HepG2 (cell line): Measurements from ENCODE around the gene CAMK2G. TPM values are rescaled to one million over a fixed set of nuclear protein-coding genes. Genes with fewer than 3 reads are reported as not detected.

ENCODE experiments used
- CREB3 ChIP-seq: sonication (generic); formaldehyde crosslinking; IDR thresholded peaks from 2 replicates; pipeline ENCODE4 v1.5.0; 2020; ENCODE audit warnings: missing genetic modification reagents
- CTCF ChIP-seq: sonication (generic); formaldehyde crosslinking; IDR thresholded peaks from 2 replicates; pipeline ENCODE4 v1.5.0; 2020; ENCODE audit warnings: mild to moderate bottlenecking, missing genetic modification reagents, moderate library complexity
- FOXK2 ChIP-seq: fragments of 450-650 bp; IDR thresholded peaks from 2 replicates; pipeline ENCODE4 v1.6.1; 2016
- GATA4 ChIP-seq: sonication (generic); IDR thresholded peaks from 2 replicates; pipeline ENCODE4 v1.6.1; 2016; ENCODE audit warnings: antibody characterized with exemption, low read depth, borderline replicate concordance
- HMG20B ChIP-seq: conservative IDR thresholded peaks from 2 replicates; pipeline ENCODE4 v1.6.1; 2016; ENCODE audit warnings: missing genetic modification reagents, missing compliant biosample characterization
- KDM5A ChIP-seq: fragments of 200-600 bp; sonication (generic); IDR thresholded peaks from 2 replicates; pipeline ENCODE4 v1.7.0; 2018; ENCODE audit warnings: antibody characterized with exemption, mild to moderate bottlenecking, low read length, borderline replicate concordance
- NBN ChIP-seq: fragments of 450-650 bp; conservative IDR thresholded peaks from 2 replicates; pipeline ENCODE4 v1.6.1; 2017
- RFXANK ChIP-seq: IDR thresholded peaks from 2 replicates; pipeline ENCODE4 v1.6.1; 2016
- SP2 ChIP-seq: sonication (generic); formaldehyde crosslinking; IDR thresholded peaks from 2 replicates; pipeline ENCODE4 v1.5.1; 2020; ENCODE audit warnings: mild to moderate bottlenecking, missing genetic modification reagents
- U2AF1 ChIP-seq: fragments of 200-400 bp; formaldehyde crosslinking; optimal IDR thresholded peaks from 2 replicates; pipeline ENCODE3; 2017; ENCODE audit warnings: mild to moderate bottlenecking, low read depth, low read length
- ZNF138 ChIP-seq: sonication (generic); formaldehyde crosslinking; IDR thresholded peaks from 2 replicates; pipeline ENCODE4 v1.5.0; 2020; ENCODE audit warnings: mild to moderate bottlenecking, low read depth, missing genetic modification reagents
- polyA plus RNA-seq, 8 experiments: library from polyadenylated mRNA; depleted of rRNA in 3 of 8; stranded (reverse) in 7 of 8; unstranded in 1 of 8; fragments of >200 nt; fragmentation: Illumina TruSeq in 4 of 8; extraction: Trizol in 4 of 8; gene quantifications; 2 replicates each; pipeline versions ENCODE4 v1.2.1 to v1.2.3, GENCODE V29; 2011 to 2016; ENCODE audit warnings: low read depth in 4 of 8, missing spikeins in 1 of 8, mixed read lengths in 1 of 8; ENCODE audit not compliant: insufficient read depth in 1 of 8
- total RNA-seq, 5 experiments: library from RNA; depleted of rRNA; stranded (reverse); fragments of >200 nt; fragmentation: Illumina TruSeq; extraction: Trizol; gene quantifications; 2 replicates each; pipeline ENCODE4 v1.2.3, GENCODE V29; 2016; ENCODE audit warnings: low read depth in 1 of 5

Gene CAMK2G
- total and polyA plus RNA-seq, 2 of the 13 experiments (the other 11 are each of a cell fraction or from before 2014, with no cell fraction given): 15.9 to 18.8 TPM

- TF ChIP-seq KDM5A (0 out of 2 replicates have a peak, but pooled peaks have one; percentile 46), RFXANK (CRISPR knock-in tag) (no peak), ZNF138 (no peak), GATA4 (no peak), CREB3 (CRISPR knock-in tag) (no peak), FOXK2 (no peak), HMG20B (no peak), U2AF1 (no peak), SP2 (CRISPR knock-in tag) (no peak), CTCF (CRISPR knock-in tag) (peak; percentile 51), NBN (no peak)
Observed at GRCh38 chr10:73774637-73775036, 99.7 kb downstream of the CAMK2G start (continued).
